Left lung (tissue), 10 donors: ENCODE data around the gene RFC5. TPM values are rescaled to one million over a fixed set of nuclear protein-coding genes. Genes with fewer than 3 reads are reported as not detected.

Source experiments
- ATAC-seq: fragments of 200-7000 bp; cut with Tn5 transposase; one replicate; pipeline ENCODE4 v1.9.1; 2020; ENCODE audit warnings: moderate library complexity
- DNase-seq, 4 donors: peaks; one replicate each; pipeline ENCODE4 v3.0.0-alpha.2; 2013 to 2020
- H3K27ac ChIP-seq, 2 donors: fragments of 200-600 bp; sonication (generic) in 1 of 2; one replicate each; pipeline versions ENCODE4 v1.5.0 to v1.8.0; 2020 to 2021
- H3K27me3 ChIP-seq, 2 donors: fragments of 200-600 bp; sonication (generic) in 1 of 2; one replicate each; pipeline versions ENCODE4 v1.5.0 to v1.8.0; 2020 to 2021
- H3K36me3 ChIP-seq, 2 donors: fragments of 200-600 bp; sonication (generic) in 1 of 2; one replicate each; pipeline versions ENCODE4 v1.5.0 to v1.8.0; 2020 to 2021
- H3K4me1 ChIP-seq, 2 donors: fragments of 200-600 bp; one replicate each; pipeline ENCODE4 v1.8.0; 2021
- H3K4me3 ChIP-seq, 2 donors: fragments of 200-600 bp; sonication (generic) in 1 of 2; one replicate each; pipeline versions ENCODE4 v1.5.0 to v1.8.0; 2020 to 2021; ENCODE audit warnings: mild to moderate bottlenecking in 1 of 2
- H3K9me3 ChIP-seq, 2 donors: fragments of 200-600 bp; sonication (generic) in 1 of 2; one replicate each; pipeline versions ENCODE4 v1.5.0 to v1.8.0; 2020 to 2021
- CTCF ChIP-seq, 2 donors: fragments of 200-600 bp; sonication (generic) in 1 of 2; IDR thresholded peaks; one replicate each; pipeline versions ENCODE4 v1.5.0 to v1.8.0; 2021; ENCODE audit warnings: antibody characterized with exemption in 2 of 2
- intact Hi-C, 2 donors: fragments of 100-400 bp; cut with DNase I; formaldehyde crosslinking; loops; one replicate each; pipeline versions ENCODE4 v1.11.2 to v1.14.2; 2022
- polyA plus RNA-seq, 6 donors: library from polyadenylated mRNA; unstranded; fragments of 120-200 nt; gene quantifications; one replicate each; pipeline ENCODE4 v1.2.1, GENCODE V29; 2013; ENCODE audit not compliant: insufficient read length in 6 of 6
- total RNA-seq, 2 donors: library from RNA; stranded (reverse); fragmentation: NEBNext Ultra II Directional; extraction: Animal tissue kit (Norgen Biotek cat#: 25700); gene quantifications; one replicate each; pipeline ENCODE4 v1.2.1, GENCODE V29; 2021
- donor health status: DM: no; HTN: yes; CAD: no.
- donor health status: DM: no; HTN: no; CAD: no.

RFC5 gene
- total and polyA plus RNA-seq, 8 donors: 12.1 to 35.8 (median 32.6) TPM

- peak; percentile 66 for ATAC-seq
- peak; percentile 67 to 93 (median 86) for DNase-seq
- intact Hi-C loops: no loop called here
Observed at GRCh38 chr12:118061011-118061872, 44.7 kb downstream of the RFC5 start, which contains the start of gene WSB2. Gene WSB2, minus strand, starts transcription at chr12:118061179. Its CDS starts 131 bp downstream, at chr12:118061048.

GRCh38 chr12:118061873-118062843 lies 45.7 kb downstream of the RFC5 start:
- H3K4me1 ChIP-seq: peaks cover 0 to 52% of the 10 kb centered on the region in 2 donors
- intact Hi-C loops: no loop called here
- no peaks in the 10 kb centered on the region for H3K27me3 ChIP-seq
- ATAC-seq: peak; percentile 54
- no peaks in the 10 kb centered on the region for H3K36me3 ChIP-seq
- H3K4me3 ChIP-seq: peak overlapping the region; percentile 46 to 81
- TF ChIP-seq CTCF (IDR thresholded peaks at IDR 0.05): no peak
- H3K27ac ChIP-seq: peak overlapping the region; percentile 93 to 96
- DNase-seq: peak in 3 of 4 donors; percentile 52 to 63 (median 53)
- no peaks in the 10 kb centered on the region for H3K9me3 ChIP-seq

More at GRCh38 chr12:118061011-118061872, 44.7 kb downstream of the RFC5 start, which contains the start of gene WSB2:
- no peaks in the 10 kb centered on the region for H3K36me3 ChIP-seq
- peak within 1 kb of the TSS; percentile 58 to 81 for H3K4me3 ChIP-seq
- H3K9me3 ChIP-seq: no peaks in the 10 kb centered on the region
- H3K27me3 ChIP-seq: no peaks in the 10 kb centered on the region
- no peak for TF ChIP-seq CTCF (IDR thresholded peaks at IDR 0.05)
- H3K4me1 ChIP-seq: peaks cover 0 to 61% of the 10 kb centered on the region in 2 donors
- peak within 1 kb of the TSS; percentile 93 to 96 for H3K27ac ChIP-seq

DNA sequence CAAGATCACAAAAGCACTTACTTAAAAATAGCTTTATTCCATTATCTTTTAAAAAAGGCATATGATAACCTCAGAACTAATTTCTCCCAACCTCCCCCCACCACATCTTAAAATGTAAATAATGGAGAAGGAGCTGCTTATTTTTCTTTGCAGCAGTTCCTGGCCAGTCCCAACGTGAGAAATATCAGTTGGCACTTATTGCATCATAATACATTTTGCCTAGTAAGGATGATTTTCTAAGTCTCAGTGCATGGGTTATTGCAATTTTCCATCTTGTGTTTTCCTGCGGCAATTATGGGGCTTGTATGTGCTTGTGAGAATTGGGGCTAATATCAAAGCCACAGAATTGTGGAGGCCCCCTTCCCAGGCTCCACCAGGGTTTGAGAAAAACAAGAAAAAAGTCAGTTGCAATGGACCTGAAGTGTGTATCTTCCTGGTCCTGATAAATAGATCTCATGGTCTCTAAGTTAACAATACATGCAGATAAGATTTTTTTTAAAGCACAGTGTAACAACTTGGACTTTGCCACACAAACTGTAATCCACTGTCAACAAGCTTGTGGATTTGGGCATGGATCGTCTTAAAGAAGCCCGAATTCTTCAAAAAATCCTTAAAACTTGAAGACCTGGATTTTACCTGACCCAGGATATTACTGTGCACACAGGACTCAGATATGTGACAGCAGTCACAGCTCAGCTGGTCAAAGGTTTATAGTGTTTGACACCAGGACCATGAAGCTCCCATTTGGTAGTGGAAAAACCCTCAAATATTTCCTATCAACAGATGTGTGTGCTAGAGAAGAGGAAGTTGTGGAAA lies 47.3 kb downstream of the RFC5 start:
- Histone ChIP-seq H3K27me3 (no peaks in the 10 kb centered on the region), H3K4me3 (no peak overlapping the region), H3K36me3 (no peaks in the 10 kb centered on the region), H3K9me3 (no peaks in the 10 kb centered on the region), H3K4me1 (peaks cover 0 to 49% of the 10 kb centered on the region in 2 donors), H3K27ac (peak overlapping the region in 1 of 2 donors; percentile 59)
- ATAC-seq (no peak), DNase-seq (peak in 2 of 4 donors; percentile 26 to 52)
- TF ChIP-seq CTCF (IDR thresholded peaks at IDR 0.05): no peak
- intact Hi-C loops: no loop called here

DNA sequence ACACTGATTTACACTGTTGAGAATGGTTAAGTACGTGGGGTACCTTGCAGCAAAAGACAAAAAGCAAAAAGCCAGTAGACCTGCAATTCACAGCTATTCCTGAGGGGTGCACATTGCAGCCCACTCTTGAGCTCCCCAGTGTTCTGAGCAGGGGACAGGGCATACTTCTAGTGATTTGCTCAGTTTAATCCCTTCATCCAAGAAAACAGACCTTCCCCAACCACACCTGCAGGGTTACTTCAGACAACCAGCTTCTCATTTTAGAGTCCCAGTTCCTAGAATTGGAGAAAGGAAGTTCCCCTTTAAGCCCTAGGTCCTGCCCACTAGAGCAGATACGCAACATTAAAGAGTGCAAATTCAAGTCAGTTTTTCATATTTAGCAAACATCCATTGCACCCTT lies 48.1 kb downstream of the RFC5 start:
- Histone ChIP-seq H3K9me3 (no peaks in the 10 kb centered on the region), H3K27me3 (no peaks in the 10 kb centered on the region), H3K27ac (peak overlapping the region; percentile 19 to 59), H3K36me3 (no peaks in the 10 kb centered on the region), H3K4me1 (peaks cover 0 to 44% of the 10 kb centered on the region in 2 donors), H3K4me3 (no peak overlapping the region)
- no peak for DNase-seq
- TF ChIP-seq CTCF (IDR thresholded peaks at IDR 0.05): no peak
- intact Hi-C loops: no loop called here
- no peak for ATAC-seq
